NCI-H1048 (cell line): Measurements from ENCODE around the gene PGM5.
"Not testable (repeated sequence)": the region's sequence is repeated elsewhere in the genome, so short reads cannot be mapped to it uniquely, and the experiment has no call there.

Experiments
- DNase-seq: peaks from one replicate; lab custom pipeline; 2025; lab: John Stamatoyannopoulos, UW

PGM5 gene

DNA sequence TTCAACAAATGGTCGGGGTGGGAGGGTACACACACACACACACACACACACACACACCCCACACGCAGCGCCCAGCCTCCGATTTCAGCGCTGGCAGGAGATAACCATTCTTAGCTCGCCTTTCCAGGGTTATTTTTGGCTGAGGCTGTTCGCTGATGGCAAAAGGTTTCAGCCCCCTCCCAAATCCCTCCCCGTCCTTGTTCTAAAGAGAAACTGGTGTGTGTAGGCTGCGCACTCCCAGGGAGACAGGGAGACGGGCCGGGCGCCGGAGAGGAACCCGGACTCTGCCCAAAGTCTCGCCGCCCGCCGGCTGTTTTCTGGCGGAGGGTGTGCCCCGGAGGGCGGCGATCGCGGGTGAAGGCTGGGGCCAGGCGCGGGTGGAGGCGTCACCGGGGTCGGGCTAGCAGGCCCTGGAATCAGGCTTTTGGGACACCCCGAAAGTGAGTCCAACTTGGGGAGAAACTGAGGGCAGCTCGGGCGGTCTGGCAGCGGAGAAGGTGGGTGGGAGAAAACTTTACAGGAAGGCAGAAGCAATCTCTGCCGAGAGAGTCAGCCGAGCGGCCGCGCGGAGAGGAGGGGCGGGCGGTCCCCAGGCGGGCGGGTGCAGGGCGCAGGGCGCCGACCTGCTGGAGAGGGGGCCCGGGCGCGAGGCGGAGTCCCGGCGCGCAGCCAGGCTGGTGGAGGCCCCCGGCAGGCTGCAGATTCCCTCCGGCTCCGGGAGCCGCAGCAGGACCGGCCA, at the start of gene PGM5:
Gene PGM5, plus strand, starts transcription at position 232 of the 739 bp plus-strand sequence. CDS start 517 bp downstream, outside the sequence.
- not testable (repeated sequence) for DNase-seq

DNA sequence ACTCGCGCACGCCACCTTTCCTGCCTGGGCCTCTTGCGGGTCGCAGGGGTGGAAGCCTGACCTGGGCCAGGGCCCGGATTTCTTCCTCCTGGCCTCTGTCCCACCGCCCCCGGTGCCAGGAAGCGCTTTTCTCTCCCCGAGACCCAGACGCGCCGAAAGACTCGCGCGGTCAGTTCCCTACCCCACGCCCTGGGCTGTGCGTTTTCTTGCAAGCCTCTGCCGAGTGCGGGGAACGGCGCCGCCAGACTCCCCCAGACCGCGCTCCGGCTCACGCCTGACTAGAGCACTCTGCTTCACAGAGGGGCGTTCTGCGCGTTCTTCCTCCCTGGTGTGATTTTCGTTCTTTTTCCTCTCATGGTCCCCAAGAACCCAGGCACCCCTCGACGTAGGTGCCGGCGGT, 49.3 kb upstream of the PGM5 start:
- not testable (repeated sequence) for DNase-seq

DNA sequence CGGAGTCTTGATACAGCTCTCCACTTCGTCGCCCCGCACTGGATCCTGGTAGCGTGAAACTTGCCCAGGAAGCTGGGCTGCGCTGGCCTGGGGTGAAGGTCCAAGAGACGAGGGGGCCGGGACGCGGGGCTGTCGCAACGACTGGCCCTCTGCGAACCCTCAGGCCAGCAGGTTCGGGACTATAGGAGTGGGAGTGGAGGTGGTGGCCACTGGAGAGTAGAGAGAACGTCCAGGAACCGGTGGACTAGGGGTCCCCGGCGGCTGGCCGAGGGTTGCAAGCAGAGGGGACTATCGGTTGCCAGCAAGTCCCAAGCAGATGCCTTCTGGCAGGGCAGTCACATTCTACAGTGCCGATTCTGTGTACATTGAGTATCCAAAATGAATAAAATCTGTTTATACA, 48.8 kb upstream of the PGM5 start:
- not testable (repeated sequence) for DNase-seq

DNA sequence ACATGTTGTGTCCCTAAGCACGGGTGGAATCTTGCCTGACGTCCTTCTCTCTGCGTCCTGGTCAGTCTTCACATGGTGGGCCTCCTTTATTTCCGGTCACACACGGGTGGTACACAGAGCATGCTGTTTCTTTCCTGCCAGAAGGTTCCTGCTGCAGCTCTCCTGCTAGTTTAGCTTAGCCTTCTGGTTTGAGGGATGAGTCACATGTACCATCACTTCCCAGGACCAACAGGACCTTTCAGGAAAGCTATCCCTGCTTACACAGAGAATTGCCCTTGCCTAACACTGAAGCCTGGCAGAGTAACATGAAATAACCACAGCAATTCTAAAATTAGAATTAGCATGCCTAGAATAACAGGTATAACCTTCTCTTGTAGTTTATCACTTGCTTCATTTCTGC, 45.2 kb upstream of the PGM5 start:
- DNase-seq: not testable (repeated sequence)

DNA sequence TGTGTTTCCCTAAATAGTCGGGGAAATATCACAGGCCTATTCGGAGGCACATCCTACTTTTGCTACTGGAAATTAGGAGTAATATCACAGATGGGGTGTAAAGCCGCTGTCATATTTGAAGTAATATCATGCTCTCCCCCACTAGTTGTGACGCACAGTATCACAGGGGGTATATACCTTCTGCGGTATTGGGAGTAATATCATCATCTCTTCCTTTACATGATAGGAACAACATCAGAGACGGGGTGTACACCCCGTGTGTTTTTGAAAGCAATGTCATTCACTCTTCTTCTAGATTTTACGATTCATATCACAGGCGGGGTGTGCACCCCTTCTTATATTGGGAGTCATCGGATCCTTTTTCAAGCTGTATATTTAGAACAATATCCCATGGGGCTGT, 38.2 kb upstream of the PGM5 start:
- DNase-seq: not testable (repeated sequence)

DNA sequence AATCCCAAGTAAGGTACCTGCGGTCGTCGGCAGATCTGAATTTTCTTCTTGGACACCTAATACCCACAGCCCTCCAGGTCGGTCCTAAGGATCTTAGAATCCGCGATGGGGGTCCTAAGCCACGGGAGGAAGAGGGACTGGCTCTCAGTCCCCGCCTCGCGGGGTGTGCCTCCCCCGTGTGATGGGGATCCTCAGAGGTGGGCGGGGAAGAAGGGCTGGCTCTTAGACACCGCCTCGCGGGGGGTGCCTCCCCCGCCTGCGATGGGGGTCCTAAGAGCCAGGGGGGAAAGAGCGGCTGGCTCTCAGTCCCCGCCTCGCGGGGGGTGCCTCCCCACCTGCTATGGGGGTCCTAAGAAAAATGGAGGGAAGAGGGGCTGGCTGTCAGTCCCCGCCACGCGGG, 32.7 kb upstream of the PGM5 start:
- not testable (repeated sequence) for DNase-seq

DNA sequence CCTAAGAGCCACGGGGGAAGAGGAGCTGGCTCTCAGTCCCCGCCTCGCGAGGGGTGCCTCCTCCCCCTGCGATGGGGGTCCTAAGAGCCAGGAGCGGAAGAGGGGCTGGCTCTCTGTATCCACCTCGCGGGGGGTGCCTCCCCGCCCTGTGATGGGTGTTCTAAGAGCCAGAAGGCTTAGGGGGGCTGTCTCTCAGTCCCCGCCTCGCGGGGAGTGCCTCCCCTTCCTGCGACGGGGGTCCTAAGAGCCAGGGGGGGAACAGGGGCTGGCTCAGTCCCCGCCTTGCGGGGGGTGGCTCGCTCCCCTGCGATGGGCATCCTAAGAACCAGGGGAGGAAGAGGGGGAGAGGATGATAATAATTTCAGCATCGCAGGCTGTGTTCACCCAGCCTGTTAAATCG, 31.9 kb upstream of the PGM5 start:
- DNase-seq: not testable (repeated sequence)

DNA sequence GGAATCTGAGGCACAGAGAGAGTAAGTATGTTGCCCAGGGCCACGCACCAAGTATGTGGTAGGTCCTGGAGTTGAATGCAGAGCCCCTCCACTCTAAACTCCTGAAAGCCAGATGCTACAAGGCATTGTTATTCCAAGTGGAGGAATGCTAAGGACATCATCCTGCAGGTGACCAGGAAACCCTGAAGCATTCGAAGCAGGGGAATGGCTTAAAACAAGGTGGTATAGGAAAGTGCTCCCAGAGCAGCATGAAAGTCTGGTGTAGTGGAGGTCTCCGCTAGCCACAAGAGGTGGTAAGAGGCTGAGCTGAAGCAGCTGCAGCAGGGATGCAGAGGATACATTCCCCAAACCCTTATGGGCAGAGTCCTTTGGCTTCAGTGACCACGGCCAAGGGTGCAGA, 27.3 kb upstream of the PGM5 start:
- not testable (repeated sequence) for DNase-seq

DNA sequence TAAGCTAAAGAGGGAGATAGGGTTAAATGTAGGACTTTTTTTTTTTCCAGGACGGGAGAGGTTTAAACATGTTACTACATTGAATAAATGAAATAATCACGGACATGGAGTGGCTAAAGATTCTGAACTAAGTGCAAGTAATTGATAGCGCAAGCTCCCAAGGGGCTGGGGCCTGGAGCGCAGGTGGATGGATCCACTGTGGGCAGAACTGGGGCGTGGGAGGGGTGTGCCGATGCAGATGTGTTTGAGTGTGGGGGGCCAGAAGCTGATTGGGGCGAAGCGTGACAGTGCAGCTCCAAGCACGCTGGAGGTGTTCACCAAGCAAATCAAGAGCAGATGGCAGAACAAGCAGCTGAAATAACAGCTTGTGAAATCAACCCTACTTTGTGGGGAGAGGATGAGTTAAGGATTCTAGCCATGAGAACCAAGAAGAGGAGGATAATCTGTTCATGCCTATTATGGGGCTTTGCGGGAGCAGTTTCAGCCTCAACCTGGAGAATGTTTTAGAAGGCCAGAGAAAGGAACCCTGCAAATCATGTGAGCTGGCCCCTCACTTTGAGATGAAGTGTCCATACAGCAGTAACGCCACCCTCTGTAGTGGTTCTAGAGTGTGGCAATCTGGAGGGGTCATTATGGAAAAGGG, 25.8 kb upstream of the PGM5 start:
- not testable (repeated sequence) for DNase-seq

DNA sequence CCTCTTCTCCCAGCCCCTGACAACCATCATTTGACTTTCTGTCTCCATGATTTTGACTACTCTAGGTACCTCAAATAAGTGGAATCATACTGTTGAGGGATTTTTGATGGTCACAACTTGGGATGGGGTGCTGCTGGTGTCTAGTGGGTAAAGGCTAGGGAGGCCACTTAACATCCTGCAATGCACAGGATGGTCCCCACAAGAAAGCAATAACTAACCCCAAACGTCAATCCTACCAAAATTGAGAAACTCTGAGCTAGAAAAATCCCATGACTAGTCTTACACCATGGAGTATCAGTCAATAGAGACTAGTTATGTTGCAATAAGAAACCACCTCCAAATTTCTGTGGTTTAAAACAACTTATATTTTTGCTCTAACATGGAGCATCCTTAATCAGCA, 24.3 kb upstream of the PGM5 start:
- not testable (repeated sequence) for DNase-seq

DNA sequence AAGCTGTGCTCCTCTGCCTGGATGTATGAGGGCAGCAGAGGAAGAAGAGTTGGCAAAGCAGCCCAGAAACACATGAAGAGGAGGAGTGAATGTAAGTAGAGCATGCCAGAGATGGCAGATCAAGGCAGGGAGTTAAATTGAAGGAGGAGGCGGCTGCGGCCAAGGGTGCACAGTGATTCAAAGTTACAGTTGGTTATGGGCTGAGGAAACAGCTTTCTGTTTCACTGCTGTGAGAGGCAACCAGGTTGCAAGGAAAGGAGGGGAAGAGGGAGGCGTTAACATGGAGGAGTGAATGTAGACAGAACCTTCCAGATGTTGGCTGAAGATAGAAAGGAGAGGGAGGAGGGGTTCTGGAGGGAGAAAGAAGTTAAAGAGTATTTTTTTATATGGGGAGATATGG, 20.5 kb upstream of the PGM5 start:
- not testable (repeated sequence) for DNase-seq

DNA sequence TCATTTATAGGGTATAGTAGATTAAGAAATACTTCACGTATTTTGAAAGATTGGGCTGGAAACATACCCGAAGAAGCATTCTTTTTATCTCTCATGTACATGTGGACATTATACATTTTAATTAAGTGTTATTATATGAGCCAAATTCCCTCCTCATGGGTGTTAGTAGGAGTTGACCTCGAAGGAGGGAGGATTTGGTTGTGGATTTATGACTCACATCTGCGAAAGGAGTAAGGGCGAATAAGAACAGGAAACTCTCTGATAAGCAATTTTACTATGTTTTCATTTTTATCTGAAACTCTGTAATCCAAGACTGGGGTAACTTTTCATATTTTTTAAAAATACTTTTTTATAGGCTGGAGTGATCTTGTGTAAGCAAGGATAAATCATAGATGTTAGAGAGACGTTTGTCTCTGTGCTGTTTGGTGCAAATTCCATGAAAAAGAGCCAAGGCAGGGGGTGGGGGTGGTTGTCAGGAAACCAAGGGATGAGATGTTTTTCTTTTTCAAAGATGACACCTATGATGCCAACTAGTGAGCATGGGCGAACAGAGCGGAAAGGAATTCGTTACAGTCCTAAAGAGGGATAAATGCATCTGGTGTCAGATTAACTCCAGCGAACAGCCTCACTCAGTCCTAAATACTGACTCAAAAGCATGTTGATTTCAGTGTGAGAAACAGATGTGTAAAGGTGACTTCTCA, 19.6 kb upstream of the PGM5 start:
- not testable (repeated sequence) for DNase-seq

DNA sequence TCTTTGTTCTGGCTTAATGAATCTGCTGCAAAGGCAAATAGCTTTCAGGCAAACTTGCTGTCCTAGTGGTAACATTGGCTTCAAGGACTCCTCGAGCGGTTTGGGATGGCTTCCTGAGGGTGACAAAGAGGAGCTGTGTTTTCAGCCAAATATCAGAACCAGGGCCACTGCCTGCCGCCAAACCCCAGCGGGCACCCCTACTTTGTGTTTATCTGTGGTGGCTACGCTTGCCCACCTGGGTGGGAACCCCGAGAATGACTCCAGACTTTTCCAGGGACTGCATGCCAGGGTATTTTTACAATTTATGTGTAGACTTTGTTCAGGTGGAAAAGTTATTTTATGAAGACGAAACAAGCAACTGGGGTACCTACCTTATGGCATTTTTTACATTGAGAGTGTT, 18.4 kb upstream of the PGM5 start:
- DNase-seq: not testable (repeated sequence)

DNA sequence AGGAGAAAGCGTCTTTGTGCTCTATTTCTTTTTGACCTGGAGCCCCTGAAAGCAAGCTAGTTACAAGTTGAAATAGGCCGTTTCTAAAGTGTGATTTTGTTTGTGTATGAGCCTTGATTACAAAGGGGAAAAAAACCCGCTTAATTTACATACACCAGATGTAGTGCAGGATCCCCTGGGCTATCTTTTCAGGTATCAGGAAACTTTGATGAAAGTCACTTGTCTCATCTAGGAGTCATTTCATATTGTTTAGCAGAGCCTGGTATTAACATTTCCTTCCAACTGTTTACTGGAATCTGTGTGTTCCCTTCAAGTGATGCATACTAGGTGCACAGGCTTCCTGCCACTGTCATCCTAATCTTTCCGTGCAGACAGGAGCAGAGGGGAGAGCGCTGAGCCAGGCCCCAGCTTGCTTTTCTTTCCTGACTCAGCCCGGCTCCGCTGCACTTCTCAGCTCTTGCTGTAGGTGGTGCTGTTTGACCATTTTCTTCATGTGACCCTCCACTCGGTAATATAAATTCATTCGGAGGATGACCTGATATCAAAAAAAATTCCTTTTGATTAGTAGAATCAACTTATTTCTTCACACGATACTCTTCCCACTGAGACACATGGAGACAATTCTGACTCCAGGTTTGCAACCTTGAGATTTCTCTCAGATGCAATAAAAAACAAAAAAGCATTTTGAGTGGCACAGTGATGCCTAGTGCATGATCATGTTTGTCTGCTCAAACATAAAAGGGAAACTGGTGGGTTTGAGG, 14.0 kb upstream of the PGM5 start:
- not testable (repeated sequence) for DNase-seq

DNA sequence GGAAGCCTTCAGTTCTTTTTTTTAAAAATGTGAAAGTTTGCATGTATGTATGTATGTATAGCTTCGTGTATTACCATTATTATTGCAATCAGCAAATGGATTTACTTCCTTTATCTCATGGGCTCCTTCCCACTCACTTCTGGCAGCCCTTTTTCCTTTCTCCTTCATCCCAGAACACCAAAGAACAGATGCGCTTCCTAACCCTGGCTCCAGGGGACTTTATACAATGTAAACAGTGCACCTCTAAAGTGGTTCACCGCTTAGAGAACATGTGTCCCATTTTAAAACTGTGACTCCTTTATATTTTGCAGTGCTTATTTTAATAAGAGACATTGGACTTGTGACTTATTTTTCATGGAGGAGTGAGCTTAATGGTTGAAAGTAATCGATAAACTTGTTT, 13.2 kb upstream of the PGM5 start:
- not testable (repeated sequence) for DNase-seq

DNA sequence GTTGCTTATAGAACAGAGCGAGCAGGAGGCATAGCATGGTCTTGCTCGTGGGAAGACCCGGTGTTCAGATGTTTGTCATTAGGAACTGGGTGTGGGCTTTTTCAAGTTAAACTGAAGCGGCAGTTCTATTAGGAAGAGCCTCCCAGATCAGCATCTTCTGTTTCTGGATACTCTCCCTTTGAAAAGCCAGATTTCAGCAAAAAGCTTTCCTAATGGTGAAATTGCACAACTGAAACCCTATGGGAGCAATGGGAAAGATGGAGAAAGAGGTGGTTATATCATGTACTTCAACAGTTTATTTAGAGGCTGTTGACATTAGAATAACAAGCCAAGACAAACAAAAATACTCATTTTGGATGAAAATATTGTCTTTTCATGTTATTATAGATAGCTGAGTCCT, 12.4 kb upstream of the PGM5 start:
- not testable (repeated sequence) for DNase-seq

DNA sequence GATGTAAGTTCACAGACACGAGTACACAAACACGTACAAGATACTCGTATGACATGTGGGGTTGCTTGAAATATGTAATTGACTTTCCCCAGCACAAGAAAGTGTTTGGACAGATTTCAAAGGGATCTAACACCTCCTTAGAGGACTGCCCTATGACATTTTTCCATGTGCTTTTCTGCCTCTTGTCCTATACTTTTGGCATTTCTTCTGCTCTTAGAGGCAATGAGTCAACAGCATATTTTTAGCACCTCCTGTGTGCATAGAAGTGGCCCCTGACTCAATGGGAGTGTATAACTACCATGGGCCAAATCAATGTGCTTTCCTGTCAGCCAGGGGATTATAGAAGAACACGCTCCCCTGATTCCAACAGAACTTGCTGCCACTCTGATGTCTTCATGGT, 4.7 kb upstream of the PGM5 start:
- not testable (repeated sequence) for DNase-seq

DNA sequence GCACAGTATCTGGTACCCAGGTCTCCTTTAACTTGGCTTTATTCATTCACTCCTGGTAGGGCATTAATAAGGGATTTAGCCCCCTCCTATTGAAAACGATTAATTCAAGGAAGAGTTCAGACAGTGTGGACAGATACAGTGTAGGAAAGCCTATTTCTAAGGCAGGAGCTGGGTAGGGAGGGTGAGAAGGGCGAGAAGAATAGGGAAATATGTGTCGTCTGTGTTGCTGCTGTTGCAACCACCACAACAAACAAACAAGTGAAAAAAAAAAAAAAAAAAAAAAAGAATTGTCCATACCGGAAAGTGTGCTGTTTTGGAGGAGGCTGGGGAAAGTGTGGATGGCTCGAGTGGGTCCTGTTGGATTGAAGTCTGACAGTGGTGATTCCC, 425 bp upstream of the PGM5 start:
- DNase-seq: not testable (repeated sequence)

DNA sequence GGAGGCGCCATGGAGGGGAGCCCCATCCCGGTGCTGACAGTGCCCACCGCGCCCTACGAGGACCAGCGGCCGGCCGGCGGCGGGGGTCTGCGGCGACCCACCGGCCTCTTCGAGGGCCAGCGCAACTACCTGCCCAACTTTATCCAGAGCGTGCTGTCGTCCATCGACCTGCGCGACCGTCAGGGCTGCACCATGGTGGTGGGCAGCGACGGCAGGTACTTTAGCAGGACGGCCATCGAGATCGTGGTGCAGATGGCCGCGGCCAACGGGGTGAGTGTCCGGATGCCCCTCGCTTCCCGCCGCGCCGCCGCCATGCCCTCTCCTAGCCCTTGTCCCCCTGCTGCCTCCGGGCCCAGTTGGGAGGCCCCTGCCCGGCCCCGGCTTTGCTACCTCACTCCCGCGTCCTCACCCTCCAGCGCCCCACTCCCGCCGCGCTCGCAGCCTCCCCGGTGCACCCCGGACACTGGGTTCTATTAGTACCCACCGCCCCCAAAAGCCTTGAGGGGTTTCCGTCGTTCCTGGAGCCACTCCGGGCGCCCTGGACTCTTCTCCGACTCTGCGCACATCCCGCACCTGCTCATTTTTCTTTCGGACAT, 806 bp downstream of the PGM5 start:
- not testable (repeated sequence) for DNase-seq

DNA sequence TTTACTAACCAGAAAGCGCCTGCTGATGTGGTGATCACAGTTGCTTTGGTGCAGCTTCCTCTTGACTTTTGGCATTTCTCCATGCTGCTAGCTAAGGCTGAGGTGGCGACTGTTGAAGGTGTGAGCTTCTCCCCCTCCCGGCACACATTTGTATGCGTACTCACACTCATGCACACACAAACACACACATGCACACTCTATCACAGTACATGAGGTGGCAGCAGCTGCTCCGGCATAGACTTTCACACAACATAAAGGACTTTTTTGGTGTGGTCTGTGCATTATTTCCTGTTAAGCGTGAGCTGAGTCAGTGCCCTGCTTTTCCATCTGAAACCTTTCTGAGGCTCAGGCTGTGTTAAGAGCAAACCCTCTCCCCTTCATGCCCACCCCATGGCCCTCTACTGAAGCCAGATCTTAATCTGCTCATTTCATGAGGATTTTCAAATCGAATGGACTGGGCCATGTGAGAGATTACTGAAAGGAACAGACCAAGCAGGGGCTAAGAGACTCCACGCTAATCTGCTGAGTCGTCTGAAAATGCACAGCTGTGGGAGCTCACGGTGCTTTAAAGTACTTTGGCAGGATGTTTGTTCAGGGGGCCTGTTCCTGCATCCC, 10.6 kb downstream of the PGM5 start:
- not testable (repeated sequence) for DNase-seq

DNA sequence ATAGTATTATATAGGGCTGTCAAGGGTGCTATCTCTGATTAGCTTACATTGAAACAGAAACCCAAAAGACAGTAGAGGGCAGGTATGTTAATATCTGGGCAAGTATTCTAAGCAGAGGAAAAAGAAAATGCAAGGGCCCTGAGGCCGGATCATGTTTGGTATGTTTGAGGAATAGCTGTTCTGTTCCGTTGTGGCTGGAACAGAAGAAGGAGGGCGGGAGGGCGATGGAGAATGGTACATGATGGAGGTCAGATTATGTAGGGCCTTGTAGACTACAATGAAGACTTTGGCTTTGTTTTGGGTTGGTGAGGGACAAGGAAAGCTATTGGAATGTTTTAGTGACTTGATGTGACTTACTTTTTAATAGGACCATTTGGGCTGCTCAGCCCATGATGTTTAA, 19.4 kb downstream of the PGM5 start:
- not testable (repeated sequence) for DNase-seq
